ENCODE data around the gene RTKN2.

DNA sequence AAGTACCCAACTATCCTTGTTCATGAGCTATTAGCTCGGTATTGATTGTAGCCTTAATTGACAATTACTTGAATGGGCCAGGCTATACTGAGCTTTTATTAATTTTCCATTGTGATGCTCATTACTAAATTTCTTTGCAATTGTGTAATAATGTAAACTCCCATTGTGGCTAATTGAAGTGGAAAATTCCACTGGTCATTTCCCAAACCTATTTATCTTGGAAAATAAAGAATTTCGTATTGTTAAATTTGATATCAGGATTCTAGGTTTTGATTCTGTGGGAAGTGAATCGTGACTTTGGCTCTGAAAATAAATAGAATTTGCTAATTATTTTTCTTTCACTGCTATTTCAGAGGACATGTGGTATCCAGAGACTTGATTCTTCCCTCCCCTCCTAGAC, 111.0 kb downstream of the RTKN2 start:
- TF ChIP-seq, protein P1, sequence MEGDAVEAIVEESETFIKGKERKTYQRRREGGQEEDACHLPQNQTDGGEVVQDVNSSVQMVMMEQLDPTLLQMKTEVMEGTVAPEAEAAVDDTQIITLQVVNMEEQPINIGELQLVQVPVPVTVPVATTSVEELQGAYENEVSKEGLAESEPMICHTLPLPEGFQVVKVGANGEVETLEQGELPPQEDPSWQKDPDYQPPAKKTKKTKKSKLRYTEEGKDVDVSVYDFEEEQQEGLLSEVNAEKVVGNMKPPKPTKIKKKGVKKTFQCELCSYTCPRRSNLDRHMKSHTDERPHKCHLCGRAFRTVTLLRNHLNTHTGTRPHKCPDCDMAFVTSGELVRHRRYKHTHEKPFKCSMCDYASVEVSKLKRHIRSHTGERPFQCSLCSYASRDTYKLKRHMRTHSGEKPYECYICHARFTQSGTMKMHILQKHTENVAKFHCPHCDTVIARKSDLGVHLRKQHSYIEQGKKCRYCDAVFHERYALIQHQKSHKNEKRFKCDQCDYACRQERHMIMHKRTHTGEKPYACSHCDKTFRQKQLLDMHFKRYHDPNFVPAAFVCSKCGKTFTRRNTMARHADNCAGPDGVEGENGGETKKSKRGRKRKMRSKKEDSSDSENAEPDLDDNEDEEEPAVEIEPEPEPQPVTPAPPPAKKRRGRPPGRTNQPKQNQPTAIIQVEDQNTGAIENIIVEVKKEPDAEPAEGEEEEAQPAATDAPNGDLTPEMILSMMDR (IDR thresholded peaks at IDR 0.05; ENCODE audit: low read depth, low read length, poor library complexity, severe bottlenecking): no peak
- TF ChIP-seq EZH2phosphoT487 (IDR thresholded peaks at IDR 0.05; ENCODE audit: borderline replicate concordance, low read length): no peak
